GM13977 (cell line): ENCODE measurements around the gene CALHM6.
"Not testable (repeated sequence)": the region's sequence is repeated elsewhere in the genome, so short reads cannot be mapped to it uniquely, and the experiment has no call there.

Experiments used
- DNase-seq: peaks from one replicate; pipeline ENCODE4 v3.0.0; 2012; ENCODE audit warnings: low spot score
- in situ Hi-C: fragments of 300-500 bp; cut with MboI; formaldehyde crosslinking; loops from one replicate; pipeline ENCODE4 v1.12.0; 2022; ENCODE audit warnings: low sequenced_read_pairs, low pct_unique_long_range_greater_than_20kb, mixed read lengths, inconsistent platforms; ENCODE audit not compliant: unreplicated experiment
- TF ChIP-seq, protein P1 (sequence below): IDR thresholded peaks from 2 replicates; pipeline ENCODE4 v1.5.1; 2012; ENCODE audit warnings: mild to moderate bottlenecking, control low read depth; ENCODE audit not compliant: insufficient read depth; ENCODE audit errors: extremely low read depth, missing control alignments

CALHM6 gene

DNA sequence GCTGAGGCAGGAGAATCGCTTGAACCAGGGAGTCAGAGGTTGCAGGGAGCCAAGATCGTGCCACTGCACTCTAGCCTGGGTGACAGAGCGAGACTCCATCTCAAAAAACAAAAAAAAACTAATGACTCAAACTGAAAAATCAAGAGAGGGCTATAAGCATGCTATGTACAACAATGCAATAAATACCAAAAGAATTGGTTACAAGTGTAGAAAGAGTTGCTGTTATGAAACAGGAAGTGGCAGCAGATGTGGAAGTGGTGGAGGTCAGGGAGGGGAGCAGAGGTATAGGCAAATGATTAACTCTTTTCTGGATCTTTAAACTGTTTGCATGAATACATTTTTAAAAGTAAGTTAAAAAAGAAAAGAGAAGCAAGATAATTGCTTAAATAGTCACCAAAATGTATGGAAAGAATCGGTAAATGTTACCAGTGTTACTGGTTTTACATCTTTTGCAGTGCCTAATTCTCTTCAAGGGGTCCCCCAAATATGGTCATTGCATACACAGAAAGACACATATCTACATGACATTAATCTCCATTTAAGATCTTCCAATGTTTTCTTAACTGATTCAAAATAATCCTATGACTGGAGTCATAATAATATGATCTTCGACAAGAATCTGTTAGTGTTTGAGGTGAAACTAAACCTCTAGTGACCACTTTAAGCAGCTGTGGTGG is 15.0 kb downstream of the CALHM6 start:
- in situ Hi-C loops, result no loop called here
- peak; percentile 63 for DNase-seq
- TF ChIP-seq, protein P1, sequence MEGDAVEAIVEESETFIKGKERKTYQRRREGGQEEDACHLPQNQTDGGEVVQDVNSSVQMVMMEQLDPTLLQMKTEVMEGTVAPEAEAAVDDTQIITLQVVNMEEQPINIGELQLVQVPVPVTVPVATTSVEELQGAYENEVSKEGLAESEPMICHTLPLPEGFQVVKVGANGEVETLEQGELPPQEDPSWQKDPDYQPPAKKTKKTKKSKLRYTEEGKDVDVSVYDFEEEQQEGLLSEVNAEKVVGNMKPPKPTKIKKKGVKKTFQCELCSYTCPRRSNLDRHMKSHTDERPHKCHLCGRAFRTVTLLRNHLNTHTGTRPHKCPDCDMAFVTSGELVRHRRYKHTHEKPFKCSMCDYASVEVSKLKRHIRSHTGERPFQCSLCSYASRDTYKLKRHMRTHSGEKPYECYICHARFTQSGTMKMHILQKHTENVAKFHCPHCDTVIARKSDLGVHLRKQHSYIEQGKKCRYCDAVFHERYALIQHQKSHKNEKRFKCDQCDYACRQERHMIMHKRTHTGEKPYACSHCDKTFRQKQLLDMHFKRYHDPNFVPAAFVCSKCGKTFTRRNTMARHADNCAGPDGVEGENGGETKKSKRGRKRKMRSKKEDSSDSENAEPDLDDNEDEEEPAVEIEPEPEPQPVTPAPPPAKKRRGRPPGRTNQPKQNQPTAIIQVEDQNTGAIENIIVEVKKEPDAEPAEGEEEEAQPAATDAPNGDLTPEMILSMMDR, result no peak

DNA sequence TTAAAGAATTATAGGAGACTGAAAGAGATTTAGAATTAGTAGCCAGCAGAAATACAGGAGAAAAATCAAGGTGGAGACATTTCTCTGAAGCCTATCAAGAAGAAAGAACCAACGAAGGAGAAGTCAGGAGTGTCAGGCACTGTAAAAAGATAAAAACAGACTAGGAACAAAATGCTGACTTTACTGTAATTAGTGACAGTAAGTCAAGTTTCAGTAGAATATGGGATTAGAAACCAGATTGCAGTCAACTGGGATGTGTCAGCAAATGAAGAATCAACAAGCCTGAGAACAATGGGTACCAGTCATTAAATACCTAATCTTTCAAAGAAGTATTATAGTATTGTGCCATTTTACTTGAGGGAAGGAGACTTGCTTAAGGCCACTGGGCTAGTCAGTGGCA is 21.6 kb downstream of the CALHM6 start:
- TF ChIP-seq, protein P1, result no peak
- in situ Hi-C loops, result no loop called here
- no peak for DNase-seq

DNA sequence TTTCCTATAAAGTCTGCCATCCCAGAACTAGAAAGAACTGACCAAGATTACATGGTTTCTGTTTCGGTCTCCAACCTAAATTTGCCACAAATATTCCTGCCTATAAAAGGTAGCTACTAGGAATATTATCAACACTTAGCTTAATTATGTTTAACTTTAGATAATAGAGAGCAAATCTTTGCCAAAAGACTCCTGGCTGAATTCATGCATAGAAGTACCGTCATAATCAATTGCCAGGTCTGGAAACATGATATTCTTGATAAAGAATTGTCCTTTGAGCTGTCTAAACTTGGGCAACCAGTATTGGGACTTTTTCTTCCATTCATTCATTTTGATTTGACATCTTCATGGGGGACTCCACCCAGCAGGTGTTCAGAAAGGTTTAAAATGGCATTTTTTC is 22.4 kb downstream of the CALHM6 start:
- TF ChIP-seq, protein P1, result no peak
- DNase-seq, result no peak
- in situ Hi-C loops, result no loop called here

DNA sequence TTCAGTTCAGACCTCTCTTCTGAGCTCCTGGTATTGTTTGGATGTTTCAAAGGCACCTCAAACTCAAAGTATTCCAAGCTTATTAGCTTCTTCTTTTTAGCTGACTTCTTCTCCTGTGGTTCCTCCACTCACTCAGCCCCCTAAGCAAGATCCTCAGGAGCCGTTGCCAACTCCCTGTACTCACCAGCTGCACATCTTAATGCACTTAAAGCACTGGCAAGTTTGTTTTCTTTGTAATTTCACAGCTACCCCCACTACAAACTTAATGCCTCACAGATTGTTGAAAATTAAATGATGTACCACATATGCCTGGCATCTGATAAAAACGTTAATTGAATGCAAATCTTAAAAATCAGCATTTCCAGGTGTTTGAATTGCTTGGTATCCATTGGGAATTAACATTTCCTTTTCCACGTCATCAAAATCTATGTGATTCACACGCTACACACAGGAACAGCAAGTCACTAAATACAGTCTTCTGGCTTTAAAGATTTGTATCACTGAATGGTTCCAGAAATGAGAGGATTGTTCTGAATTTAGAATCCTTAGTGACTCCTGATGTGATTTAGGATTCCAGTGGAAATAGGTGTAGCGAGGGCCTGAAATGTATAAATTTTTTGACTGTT is 24.5 kb downstream of the CALHM6 start:
- TF ChIP-seq, protein P1, result no peak
- DNase-seq, result no peak
- in situ Hi-C loops, result no loop called here

DNA sequence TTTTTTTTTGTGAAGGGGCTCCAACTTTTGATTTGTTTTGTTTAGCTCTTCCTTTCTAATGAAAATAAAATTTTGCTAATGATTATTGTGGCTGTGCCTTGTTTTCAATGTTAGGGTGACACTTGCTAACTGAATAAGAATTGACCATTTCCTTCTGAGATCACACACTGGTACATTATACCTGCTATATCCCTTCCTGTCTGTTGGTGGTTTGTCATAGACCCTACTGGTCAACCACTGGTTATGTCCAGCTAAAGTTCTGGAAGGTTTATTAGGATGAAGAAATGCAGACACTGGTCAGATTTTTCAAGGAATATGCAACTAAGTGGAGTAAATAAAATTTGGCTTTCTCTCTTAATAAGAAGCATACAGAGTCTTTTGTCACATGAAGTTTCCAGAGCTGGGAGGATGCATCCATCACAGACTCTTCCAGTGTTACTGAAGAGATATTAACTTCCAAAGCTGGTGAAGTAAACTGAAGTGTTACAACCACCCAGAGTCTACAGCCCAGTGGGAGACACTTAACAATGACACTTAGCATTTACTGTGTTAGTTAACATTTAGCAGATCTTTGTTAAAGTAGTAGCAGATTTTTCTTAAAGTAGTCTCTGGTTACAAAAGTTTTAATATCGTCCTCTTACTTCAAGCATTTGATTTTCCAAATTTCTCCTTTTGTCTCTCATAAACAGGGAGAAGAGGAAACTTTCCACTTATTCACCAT is 30.6 kb downstream of the CALHM6 start:
- TF ChIP-seq, protein P1, result no peak
- no peak for DNase-seq
- in situ Hi-C loops, result no loop called here

DNA sequence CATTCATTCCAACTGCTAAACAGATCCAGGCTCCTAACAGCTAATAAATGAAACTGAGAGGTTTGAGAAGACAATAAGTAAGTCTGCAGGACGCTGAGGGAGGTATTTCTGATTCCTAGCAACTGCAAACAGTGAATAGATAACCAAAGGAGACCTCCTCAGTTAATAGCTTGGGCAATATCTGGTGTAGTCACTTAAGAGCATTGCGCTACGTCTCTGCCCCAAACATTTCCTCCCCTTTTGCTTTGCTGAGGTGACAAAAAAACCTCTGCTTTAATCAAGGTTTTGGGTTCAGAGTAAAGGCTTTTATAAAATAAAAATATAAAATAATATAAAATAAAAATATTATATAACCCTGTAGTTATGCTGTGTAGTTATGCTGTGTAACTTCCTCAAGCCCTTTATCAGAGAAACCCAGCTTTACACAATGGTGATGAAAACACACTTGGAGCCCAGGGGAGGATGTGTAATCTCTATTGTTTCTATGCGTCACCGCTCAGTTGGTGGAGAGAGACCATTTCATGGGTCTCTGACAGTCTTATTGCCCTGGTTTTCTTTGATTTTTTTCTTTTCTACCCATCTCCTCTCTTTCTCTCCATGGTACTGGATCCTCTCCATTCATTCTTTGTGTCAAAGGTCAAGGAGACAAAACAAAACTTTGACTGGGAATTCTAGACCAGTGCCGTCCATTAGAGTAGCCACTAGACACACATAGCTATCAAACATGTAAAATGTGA is 31.3 kb downstream of the CALHM6 start:
- in situ Hi-C loops, result no loop called here
- no peak for DNase-seq
- TF ChIP-seq, protein P1, result no peak

DNA sequence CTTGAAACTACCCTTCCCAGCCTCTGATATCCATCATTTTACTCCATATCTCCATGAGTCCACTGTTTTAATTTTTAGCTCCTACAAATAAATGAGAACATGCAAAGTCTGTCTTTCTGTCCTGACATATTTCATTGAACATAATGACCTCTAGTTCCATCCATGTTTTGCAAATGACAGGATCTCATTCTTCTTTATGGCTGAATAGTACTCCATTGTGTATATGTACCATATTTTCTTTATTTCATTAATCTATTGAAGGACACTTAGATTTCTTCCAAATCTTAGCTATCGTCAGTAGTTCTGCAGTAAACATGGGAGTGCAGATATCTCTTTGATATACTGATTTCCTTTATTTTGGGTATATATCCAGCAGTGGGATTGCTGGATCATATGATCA is 34.0 kb downstream of the CALHM6 start:
- in situ Hi-C loops, DNase-seq: not testable (repeated sequence)
